HG03064 (cell line): Measurements from ENCODE around the gene NEXN.
"Not testable (repeated sequence)": the region's sequence is repeated elsewhere in the genome, so short reads cannot be mapped to it uniquely, and the experiment has no call there.

Experiments used
- ATAC-seq: cut with Tn5 transposase; IDR thresholded peaks from one replicate; pipeline ENCODE4 v1.9.1; 2021; ENCODE audit warnings: low read depth; ENCODE audit not compliant: unreplicated experiment

The NEXN gene

DNA sequence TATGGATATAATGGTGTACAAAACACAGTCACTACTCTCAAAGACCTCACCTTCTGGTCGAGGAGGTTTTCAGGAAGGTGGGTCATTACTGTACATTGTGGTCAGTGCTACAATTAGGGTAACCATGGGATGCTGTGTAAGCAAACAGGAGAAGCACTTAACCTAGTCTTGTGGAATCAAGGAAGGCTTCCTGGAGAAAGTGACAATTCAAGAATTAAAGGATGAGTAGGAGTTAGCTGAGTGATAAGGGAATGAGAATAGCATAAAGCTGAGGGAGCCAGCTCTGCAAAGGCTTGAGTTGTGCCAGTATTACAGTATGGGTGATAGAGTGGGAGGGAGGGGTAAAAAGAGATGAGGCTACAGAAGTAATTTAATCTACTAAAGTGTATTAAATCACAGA lies 17.2 kb downstream of the NEXN start:
- no peak for ATAC-seq

DNA sequence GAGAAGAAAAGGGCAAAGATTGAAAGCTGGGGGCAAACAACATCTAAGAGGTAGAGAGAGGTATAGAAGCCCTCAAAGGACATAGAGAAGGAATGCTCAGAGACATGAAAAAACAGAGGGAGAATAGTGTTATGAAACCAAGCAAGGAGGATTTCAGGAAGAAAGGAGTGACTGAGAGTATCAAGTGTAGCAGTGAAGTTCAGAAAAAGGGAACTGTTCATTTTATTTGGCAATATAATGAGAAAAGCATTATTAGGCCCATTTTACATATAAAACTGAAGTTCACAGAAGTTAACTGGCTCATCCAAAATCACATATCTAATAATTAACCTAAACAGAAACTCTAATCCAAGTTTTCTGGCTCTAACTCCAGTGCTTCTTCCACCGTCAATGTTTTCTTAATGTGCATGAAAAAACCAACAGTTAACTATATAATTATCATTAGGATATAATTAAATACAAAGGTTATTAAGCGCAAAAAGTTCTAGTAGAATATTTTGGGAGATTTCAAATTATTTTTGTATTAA lies 17.7 kb downstream of the NEXN start:
- ATAC-seq: no peak

GRCh38 chr1:77906624-77907023 lies 18.2 kb downstream of the NEXN start:
- ATAC-seq: no peak

DNA sequence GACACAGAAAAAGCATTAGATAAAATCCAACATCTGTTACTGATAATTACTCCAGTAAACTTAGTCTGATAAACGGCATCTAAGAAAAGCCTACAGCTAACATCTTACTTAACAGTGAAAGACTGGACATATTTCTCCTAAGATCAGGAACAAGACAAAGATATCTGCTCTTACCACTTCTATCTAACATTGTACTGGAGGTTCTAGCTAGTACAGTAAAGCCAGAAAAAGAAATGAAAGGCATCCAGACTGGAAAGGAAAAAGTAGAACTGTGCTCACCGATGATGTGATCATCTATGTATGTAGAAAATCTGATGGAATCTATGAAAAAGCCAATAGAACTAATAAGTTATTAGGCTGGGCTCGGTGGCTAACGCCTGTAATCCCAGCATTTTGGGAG lies 21.7 kb downstream of the NEXN start:
- no peak for ATAC-seq

- ATAC-seq: not testable (repeated sequence)
Observed at GRCh38 chr1:77918918-77919317, 30.5 kb downstream of the NEXN start.

DNA sequence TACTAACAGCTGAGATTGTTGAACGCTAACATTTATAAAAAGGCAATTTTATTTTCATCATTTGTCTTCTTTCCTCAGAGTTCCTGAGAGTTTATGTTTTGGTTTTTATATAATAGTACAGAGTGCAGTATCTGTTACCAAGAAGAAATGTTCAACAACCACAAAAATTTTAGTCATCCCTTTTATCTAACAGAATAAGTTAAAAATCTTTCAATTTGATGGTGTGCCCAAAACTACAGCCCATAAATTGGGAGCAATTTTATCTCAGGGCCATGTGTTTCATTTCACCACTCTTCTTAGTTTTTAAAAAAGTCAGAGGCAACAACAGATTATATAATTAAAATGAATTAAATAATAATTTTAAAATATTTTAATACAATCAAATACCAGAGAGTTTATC lies 37.1 kb downstream of the NEXN start:
- ATAC-seq: no peak

GRCh38 chr1:77925956-77926355 lies 37.5 kb downstream of the NEXN start:
- ATAC-seq: no peak

- ATAC-seq: no peak
Observed at GRCh38 chr1:77926561-77927357, 38.3 kb downstream of the NEXN start.

DNA sequence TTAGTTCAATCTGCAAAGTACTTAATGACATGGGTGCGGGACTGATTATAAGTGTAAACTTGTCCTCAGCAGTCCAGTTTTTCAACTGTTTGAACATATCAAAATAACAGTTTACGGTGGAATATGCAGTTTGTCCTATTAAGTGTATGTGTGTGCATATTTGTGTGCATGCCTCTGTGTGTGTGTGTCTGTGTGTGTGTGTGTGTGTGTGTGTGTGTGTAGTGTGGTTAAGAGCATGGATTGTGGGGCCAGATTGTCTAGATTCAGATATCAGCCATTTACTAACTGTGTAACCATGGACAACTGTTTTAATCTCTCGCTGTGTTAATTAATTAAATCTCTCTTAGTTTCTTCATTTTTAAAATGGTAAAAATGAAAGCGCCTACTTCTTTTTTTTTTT lies 39.0 kb downstream of the NEXN start:
- no peak for ATAC-seq

DNA sequence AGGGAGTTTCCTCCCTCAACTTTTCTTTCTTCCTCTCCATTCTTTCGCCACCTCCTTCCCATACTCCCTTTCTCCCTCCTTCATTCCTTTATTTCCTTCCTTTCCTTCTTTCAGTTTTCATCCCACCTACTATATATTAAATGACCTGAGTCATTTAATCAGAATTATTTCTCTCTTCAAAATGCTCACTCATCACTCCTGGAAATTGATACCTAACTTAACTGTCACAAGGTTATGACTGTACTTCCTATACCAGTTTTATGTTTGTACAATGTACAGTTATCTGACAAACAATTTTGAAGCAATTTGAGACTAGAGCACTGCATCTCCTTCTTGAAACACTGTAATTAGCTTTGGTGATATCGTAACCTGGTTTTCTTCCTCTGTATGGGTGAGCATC lies 41.4 kb downstream of the NEXN start:
- no peak for ATAC-seq

DNA sequence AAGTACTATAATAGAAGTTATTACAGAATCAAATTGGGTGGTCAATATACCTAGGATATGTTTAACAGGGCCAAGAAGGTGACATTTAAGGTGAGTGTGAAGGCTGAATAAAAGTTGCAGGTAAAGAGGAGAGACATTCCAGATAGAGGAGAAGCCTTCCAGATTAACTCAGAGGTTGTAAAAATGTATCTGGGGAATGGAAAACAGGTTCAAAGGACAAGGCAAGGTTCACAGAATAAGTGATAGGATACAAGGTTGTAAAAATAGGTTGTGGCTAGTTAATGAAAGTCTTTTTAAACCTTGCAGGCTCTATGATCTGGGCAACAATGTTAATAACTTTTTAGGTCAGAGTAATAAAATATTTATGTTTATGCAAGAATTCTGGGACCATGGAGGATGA lies 50.2 kb downstream of the NEXN start:
- no peak for ATAC-seq

GRCh38 chr1:77940921-77941570 lies 52.6 kb downstream of the NEXN start:
- ATAC-seq: no peak

DNA sequence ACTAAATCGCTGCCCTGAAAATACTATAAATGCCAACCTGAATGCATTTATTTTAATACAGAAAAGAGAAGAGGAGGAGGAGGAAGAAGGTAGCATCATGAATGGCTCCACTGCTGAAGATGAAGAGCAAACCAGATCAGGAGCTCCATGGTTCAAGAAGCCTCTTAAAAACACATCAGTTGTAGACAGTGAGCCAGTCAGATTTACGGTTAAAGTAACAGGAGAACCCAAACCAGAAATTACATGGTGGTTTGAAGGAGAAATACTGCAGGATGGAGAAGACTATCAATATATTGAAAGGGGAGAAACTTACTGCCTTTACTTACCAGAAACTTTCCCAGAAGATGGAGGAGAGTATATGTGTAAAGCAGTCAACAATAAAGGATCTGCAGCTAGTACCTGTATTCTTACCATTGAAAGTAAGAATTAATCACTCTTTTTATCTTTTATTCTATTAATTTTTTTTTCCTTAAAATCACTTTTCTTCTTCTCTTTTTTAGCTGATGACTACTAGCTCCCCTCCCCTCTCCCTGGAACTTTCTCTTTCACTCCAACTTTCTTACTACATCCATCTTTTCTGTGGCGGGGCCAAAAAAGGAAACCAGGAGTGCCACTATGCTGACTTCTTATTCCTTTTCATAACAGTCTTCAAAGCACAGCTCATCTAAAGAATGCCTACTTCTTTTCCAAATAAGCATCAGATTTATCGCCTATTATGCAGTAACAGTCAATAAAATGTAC lies 54.1 kb downstream of the NEXN start:
- ATAC-seq: no peak

DNA sequence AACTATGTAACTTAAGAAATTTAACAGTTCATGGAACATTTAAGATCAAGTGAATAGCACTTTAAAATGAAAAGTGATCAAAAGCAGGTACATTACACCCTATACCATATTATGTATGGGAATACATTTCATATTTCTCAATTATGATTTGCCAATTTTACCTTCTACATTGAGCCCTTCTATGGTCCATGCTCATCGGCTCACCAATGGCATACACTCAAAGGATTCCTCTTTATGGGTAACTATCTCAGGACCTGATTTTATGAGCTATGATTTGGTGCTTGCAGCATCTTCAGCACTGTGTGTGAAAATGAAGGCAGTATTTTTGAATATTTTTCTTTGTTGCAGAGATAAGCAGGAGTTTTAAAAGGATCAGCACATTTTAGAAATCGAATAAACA lies 56.9 kb downstream of the NEXN start:
- no peak for ATAC-seq

DNA sequence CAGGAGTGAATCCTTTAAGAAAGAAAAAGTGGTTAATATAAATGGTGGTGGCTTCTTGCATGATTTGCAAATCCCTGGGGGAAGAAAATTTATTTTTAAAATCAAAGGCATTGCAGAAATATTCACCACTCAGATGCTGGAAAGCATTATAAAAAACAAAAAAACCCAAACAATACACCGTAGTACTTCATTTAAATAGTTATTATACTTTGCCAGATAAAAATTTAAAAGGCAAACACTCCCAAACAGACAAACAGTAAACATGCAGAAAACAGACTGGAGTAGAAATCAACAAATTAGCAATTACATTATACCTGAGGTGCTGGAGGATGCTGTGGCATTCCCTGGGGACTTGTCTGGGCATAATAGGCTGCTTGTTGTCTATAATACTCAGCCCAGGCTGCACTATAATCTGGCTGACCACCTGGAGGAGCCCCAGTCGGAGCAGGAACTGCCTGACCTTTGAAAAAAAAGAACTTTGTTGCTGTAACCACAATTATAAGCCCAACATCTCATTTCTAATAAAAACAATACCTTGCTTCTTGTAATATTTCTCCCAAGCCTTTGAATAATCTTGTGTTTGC lies 60.5 kb downstream of the NEXN start:
- no peak for ATAC-seq

DNA sequence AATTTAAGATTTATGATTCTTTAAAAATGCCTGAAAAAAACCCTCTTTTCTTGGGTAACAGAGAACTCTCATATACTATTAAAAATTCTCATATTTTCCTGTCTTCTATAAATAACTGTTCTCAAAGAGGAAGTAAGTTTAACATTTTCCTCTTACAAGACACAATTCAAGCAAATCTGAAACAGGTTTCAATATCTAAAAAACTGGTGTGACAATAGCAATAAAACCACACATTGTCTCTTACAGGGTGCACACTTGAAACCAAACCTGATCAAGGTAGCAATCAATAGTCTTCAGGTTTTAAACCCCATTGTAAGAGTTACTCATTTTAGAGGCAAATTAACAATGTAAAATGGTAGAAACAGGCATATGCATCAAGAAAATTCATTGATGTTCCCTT lies 62.4 kb downstream of the NEXN start:
- ATAC-seq: peak; percentile 51

DNA sequence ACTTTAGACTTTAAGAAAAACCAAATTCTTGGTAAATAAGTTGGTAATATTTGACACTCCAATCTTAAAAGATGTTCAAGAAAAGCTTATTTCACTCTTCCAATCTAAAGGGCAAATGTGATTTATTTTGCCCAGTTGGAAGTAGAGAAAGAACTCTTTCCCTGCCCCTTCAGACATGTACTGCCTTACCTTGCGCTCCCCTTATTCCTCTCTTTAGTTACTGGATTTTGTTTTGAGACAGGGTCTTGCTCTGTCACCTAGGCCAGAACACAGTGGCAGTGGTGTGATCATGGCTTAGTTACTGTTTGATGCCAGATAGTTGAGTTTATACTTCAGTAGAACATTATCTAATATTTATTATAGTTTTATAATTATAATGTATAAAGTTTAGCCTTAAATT lies 62.9 kb downstream of the NEXN start:
- no peak for ATAC-seq

- ATAC-seq: no peak
Observed at GRCh38 chr1:77953907-77954306, 65.5 kb downstream of the NEXN start.

DNA sequence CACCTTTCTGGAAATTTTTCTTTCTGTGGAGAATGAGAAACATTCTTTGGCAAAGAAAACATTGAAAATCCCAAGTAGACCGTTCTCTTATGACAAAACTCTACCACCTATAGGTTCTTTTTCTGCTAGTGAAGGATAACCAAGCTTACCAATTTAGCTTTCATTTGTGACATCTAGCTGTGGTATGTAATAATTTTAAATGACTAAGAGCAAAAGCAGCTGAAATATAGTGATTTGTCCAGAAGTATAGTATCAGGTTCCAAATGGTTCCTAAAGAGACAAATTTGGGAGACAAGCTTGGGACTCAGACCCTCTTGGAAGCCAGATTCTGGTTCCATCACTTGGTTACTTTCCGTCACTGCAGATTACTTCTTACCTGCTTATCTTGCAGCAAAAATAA lies 66.1 kb downstream of the NEXN start:
- no peak for ATAC-seq

DNA sequence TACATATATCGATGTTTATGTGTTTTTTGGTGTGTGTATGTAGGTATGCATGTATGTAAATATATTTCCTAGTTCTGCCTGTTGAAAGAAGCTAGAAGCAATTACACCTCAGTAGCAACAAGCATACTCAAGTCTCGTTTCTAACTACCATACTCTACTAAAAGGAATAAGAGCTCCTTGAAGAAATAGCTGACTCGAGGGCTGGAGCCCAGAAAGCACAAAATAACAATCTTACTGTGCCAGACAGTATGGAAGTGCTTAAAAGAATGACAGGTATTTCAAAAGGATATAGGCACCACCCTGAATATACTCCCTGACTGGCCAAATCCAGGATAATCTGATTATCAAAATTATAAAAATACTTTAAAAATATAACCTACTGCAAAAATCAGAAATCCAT lies 67.3 kb downstream of the NEXN start:
- ATAC-seq: no peak

DNA sequence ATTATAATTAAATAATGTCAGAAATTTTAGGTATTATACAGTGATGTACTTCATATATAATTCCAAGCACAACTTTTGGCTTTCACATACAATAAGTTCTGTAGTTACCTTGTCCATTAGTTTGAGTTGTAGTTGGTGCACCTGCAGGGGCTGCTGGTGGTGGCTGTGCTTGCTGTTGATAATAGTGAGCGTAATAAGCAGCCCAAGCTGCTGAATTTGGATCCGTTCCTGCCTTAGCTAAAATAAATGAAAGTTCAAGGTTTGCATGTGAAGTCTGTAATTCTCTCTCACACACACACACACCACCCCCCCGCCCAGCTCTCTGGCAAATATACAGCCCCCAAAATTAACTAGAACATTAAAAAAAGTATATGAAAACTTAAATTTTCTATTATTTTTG lies 68.0 kb downstream of the NEXN start:
- ATAC-seq: no peak
